Cerebellar nuclear complex (tissue), 1 donor: ENCODE measurements around the gene ATP2C1.

Source experiments
- DNase-seq, 2 experiments: peaks; one replicate each; lab custom pipeline; 2025; lab: John Stamatoyannopoulos, UW

The ATP2C1 gene

DNA sequence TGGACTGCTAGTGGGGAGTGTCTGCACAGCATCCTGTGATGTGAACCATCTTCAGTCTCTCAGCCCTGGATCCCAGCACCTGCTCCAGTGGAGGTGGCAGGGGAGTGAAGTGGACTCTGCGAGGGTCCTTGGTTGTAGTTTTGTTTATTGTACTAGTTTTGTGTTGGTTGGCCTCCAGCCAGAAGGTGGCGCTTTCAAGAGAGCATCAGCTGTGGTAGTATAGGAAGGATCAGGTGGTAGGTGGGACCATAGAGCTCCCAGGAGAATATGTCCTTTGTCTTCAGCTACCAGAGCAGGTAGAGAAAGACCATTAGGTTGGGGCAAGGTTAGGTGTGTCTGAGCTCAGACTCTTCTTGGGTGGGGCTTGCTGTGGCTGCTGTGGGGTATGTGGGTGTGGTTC lies 153.7 kb downstream of the ATP2C1 start:
- no peak for DNase-seq

DNA sequence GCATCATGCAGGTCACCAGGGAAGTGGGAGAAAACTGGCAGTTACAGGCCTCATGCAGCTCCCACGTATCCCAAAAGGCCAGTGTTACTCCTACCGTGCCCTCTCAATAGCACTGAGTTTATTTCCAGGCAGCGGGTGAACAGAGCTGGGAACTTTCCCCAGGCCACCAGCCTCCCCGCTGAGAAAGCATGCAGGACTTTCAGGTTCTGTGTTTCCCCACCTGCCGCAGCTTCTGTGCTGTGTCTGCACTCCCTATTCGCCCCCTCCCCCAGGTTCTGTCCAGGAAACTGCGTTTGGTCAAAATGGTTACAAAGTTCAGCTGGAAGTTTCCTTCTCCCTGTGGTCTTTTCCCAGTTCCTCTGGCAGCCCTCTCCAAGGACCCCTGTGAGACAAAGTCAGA lies 154.1 kb downstream of the ATP2C1 start:
- no peak for DNase-seq

DNA sequence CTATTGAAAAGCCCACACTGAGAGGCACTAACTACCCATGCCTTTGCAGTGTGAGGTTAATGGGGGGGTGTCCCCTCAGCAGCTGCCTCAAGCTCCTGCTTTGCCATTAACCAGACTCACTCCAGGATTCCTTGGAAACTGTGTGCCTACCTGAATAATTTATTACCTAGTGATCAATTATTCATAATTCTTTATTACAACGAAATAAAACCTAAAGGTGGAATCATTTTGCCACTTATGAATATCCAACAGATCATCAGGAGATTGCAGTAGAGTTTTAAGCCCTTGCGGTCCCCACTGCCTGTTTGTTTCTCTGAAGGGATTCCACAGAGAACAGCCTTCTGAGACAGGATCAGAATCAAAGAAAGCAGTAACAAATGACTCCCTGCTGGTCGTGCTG lies 156.1 kb downstream of the ATP2C1 start:
- DNase-seq, result no peak

DNA sequence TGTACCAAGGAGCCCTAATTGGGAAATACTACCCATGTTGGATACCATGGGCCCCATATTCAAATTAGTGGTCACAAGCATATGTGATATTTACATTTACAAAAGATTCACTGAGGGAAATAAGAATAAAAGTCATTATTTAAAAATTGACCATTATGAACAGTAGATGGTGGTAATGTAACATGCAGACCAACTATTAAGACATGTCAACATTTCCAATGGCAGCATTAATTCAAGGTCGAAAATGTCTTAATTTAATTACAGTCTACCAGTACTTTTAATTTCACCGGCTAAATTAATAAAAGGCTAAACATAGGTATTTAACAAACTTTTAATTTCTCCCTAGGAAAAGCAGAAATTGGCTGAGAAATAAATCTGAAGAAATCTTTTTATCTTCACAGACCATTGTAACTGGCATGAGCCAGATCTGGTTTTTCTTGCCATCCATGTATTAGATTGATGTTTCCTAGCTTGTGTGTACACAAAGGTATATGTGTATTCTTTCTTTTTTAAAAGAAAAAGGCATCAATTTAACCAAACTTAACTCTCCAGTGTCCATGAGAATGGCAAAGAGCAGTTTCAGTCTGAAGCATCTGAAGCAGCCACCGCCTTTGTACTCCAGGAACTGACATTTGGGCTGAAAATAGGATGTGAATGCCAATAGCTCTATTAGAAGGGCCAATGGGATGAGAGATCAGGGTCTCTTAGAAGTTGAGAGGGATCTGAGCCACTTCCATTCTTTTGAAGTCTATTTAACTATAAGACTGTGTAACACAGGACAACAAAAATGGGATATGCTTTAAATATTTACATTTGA lies 159.4 kb downstream of the ATP2C1 start:
- no peak for DNase-seq
